ENCODE data around the gene GALNT17.

GALNT17 gene

GRCh38 chr7:71459132-71459531 is 327.2 kb downstream of the GALNT17 start:
- no peak for DNase-seq (ENCODE audit: low spot score)

- DNase-seq (ENCODE audit: low spot score): no peak
These were observed 329.6 kb downstream of the GALNT17 start for GRCh38 chr7:71461572-71461971.

DNA sequence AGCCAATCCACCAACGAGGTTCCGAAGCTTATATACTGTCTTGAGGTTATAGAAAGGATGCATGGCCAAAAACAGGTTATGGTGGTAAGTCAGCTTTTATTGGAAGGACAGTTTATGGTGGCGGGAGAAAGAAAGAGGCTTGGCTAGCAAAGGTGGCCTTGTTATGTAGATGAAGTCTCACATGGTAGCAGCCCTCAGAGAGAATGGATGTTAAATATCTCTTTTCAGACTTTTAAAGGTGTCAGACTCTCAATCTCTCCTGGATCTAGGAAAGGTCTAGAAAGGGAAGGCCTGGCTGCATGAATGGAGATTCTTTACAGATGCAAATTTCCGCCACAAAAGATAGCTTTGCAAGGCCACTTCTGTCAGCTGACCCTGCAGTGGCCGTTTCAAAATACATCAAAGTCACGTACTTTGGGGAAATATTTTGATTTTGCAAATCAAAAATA is 333.8 kb downstream of the GALNT17 start:
- no peak for DNase-seq (ENCODE audit: low spot score)

- DNase-seq (ENCODE audit: low spot score): no peak
These were observed 334.7 kb downstream of the GALNT17 start for GRCh38 chr7:71466448-71467145.

DNA sequence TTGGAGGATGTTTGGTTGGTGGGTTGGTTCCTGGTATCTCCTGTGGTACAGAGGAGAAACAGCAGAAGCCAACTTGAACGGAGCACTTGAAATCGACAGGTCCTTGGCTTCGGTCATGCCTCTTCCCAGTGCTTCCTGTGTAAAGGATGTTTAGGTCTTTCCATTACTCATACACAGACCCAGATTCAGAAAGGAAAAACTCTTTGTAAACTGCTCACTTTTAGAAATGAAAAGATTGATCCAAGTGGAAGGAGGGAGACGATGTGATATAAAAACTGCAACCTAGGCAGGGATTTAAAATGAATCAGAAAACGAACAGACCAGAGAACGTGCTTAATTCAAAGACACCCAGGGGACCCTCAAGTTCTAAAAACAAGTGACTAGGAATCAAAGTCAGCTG is 338.4 kb downstream of the GALNT17 start:
- no peak for DNase-seq (ENCODE audit: low spot score)

DNA sequence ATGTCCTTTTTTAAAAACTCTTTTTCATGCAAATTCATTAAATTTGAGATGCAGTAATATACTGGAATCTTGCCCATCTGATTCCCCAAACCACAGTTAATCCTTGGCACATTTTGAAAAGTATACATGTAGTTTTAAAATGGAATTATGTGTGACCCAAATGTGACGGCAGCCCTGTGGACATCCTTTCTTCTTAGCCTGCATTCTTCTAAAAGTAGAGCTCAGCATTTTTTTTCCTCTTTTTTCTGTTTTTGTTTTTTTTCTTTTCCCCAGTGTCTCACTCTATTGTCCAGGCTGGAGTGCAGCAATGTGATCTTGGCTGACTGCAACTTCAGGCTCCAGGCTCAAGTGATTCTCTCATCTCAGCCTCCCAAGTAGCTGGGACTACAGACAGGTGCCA is 338.9 kb downstream of the GALNT17 start:
- DNase-seq (ENCODE audit: low spot score): no peak

DNA sequence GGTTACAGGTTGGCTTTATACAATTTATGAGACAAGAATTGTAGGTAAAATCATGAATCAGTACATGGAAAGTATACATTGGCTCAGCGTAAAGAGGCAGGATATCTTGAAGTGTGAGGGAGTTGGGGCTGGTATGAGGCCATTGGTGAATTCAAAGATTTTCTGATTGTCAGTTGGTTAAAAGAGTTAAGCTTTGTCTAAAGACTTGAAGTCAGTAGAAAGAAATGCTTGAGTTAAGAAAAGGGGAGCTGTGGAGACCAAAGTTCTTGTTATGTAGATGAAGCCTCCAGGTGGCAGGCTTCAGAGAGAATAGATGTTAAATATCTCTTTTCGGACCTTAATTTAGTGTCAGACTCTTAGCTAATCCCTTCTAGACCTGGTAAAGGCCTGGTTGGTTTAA is 341.0 kb downstream of the GALNT17 start:
- DNase-seq (ENCODE audit: low spot score): no peak

DNA sequence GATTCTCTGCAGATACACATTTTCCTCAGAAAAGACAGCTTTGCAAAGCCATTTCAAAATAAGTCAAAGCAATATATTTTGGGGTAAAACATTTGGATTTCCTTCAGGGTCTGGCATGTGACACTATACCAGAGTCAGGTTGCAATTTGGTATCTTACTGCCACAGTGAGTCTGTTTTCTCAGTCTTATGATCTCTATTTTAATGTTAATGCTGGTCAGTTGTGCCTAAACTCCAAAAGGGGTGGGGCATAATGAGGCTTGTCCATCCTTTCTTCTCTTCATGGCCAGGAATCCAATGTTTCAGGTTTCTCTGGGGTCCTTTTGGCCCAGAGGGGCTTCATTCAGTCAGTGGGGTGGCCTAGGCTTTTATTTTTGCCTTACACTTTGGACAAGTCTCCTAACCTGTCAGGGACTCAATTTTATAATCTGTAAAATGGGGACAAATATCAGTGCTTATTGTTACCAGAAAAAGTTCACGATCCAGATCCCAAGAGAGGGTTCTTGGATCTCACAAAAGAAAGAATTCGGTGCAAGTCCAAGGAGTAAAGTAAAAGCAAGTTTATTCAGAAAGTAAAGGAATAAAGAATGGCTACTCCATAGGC is 341.5 kb downstream of the GALNT17 start:
- DNase-seq (ENCODE audit: low spot score): no peak

GRCh38 chr7:71477441-71477840 is 345.5 kb downstream of the GALNT17 start:
- no peak for DNase-seq (ENCODE audit: low spot score)

- no peak for DNase-seq (ENCODE audit: low spot score)
These were observed 347.3 kb downstream of the GALNT17 start for GRCh38 chr7:71479231-71479630.

DNA sequence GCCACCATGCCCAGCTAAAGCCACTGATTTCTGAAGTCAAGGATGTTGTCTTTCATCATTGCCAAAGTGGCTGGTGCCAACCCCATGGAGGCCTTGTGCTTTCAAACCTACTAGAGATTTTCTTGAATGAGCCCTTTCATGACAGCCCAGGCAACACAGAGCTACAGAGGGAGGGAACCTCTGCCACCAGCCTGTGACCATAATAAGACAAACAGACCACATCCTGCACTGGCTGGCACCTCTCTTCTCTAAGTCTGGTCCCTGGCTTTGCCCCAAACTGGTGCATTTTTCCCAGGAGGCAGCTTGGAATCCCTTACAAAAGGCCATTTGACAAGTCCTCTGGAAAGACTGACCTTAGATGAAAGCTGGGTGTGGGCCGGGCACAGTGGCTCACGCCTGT is 348.8 kb downstream of the GALNT17 start:
- no peak for DNase-seq (ENCODE audit: low spot score)

DNA sequence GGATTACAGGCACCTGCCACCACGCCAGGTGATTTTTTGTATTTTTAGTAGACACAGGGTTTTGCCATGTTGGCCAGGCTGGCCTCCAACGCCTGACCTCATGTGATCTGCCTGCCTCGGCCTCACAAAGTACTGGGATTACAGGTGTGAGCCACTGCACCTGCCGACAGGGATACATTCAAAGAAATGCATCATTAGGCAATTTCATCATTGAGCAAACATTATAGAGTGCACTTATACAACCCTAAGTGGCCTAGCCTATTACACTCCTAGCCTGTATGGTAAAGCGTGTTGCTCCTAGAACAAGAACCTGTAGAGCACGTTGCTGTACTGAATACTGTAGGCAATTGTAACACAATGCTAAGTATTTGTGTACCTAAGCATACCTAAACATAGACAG is 350.3 kb downstream of the GALNT17 start:
- DNase-seq (ENCODE audit: low spot score): no peak

- DNase-seq (ENCODE audit: low spot score): no peak
These were observed 352.4 kb downstream of the GALNT17 start for GRCh38 chr7:71484380-71484779.

GRCh38 chr7:71485586-71485985 is 353.6 kb downstream of the GALNT17 start:
- no peak for DNase-seq (ENCODE audit: low spot score)

DNA sequence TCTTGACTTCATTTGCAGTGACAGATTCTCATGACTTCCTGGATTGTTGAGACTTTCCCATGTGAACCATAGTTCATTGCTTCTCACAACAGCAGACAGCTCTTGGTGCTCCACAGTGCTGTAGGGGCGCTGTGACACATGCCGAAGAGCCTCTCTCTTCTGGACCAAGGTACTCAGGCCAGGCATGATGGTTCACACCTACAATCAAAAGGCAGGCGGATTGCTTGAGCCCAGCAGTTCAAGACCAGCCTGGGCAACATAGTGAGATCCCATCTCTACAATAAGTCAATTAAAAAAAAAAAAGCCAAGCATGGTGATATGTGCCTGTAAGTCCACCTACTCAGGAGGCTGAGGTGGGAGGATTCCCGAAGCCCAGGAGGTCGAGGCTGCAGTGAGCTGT is 354.5 kb downstream of the GALNT17 start:
- DNase-seq (ENCODE audit: low spot score): no peak

- DNase-seq (ENCODE audit: low spot score): no peak
These were observed 355.1 kb downstream of the GALNT17 start for GRCh38 chr7:71486856-71487628.

- no peak for DNase-seq (ENCODE audit: low spot score)
These were observed 356.4 kb downstream of the GALNT17 start for GRCh38 chr7:71488308-71488707.

GRCh38 chr7:71491336-71491735 is 359.4 kb downstream of the GALNT17 start:
- no peak for DNase-seq (ENCODE audit: low spot score)

DNA sequence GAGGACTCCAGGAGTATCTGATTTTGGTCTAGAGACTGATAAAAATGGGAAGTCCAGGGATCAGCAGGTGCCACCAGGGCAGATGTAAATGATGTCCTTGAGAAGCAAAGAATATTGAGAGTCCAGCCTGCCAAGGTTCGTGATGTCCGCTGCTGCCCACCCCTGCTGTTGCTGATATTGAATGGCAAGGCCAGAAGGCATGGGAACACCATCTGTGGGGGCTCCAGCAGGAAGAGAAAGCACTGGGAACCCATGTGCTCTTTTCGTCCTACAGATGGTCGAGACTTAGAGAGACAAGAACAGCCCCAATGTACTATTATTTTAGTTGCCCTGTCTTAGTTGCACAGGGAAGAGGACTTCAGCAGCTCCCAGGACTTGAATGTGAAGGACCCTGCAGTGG is 363.9 kb downstream of the GALNT17 start:
- DNase-seq (ENCODE audit: low spot score): no peak

DNA sequence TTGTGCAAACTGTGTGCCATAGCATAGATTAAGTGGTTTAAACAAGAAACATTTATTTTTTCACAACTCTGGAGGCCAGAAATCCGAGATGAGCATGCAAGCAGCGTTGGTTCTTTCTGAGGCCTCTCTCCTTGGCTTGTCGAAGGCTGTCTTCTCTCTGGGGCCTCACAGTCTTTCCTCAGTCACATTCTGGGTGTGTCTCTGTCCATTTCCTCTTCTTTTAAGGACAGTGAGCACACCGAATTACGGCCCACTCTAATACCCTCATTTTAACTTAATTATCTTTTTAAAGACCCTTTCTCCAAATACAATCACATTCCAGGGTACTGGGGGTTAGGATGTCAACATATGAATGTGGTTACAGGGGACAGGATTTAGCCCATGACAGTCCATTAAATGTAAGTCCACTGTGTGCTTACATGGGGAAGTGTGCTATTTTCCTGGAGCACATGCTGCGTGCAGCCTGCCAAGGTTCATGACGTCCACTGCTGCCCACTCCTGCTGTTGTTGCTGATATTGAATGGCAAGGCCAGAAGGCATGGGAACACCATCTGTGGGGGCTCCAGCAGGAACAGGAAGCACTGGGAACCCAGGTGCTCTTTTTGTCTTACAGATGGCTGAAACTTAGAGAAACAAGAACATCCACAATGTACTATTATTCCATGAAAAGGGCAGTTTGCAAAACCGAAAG is 365.5 kb downstream of the GALNT17 start:
- no peak for DNase-seq (ENCODE audit: low spot score)

DNA sequence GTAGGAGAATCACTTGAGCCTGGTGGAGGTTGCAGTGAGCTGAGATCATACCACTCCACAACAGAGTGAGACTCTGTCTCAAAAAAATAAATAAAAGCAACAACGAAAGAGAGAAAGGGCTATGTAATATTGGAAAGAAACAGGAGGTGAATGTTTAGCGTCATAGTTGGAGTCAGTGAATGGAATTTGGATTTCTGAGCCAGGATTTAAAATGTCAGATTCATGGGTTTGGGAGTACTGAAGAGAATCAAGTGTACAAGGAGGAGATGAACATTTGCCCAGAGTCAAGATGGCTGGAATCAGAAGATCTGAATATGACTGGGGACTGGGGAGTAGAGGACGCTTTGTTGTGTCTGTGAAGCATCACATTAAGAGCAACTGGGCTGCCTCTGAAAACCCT is 366.4 kb downstream of the GALNT17 start:
- no peak for DNase-seq (ENCODE audit: low spot score)

DNA sequence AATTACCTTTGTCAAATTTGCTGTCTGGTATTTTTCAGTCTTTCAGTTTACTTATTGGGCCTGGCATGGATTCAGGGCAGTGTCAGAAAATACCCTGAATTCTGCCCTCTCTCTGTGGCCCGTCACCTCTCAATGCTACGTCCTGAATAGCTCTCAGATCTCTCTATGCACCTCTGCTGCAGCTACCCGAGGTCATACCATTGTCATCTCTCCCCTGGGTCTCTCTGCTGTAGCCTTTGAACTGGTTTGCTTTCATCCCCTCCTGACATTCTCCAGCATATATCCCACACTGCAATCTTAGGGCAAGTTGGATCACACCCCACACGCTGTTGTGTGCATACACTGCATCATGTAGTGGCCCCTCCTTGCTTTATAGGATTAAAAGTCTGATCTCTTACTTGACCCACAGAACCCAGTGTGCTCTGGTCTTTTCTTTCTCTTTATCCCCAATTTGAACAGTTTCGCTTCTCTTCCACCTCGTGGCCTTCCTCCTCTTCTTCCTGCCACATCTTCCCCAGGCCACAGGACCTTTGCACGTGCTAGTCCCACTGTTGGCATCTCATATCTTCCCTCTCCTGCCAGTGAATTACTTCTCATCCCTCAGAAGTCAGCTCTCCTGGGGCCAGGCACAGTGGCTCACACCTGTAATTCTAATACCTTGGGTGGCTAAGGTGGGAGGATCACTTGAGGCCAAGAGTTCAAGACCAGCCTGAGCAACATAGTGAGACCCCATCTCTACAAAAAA is 372.9 kb downstream of the GALNT17 start:
- no peak for DNase-seq (ENCODE audit: low spot score)

Measured in CD4-positive, alpha-beta T cell treated with Interleukin-6 at 100 ng/mL for 8 hours (primary cell).